Loucy (cell line): ENCODE results near the gene ADGRF3.

ENCODE experiments used
- H2AFZ ChIP-seq: fragments of 200-600 bp; sonication (generic); 2 replicates; pipeline ENCODE4 v1.6.0; 2016; ENCODE audit warnings: antibody characterized with exemption, mild to moderate bottlenecking, low read length, moderate library complexity
- H3F3A ChIP-seq: fragments of 200-600 bp; 2 replicates; pipeline ENCODE4 v1.6.0; 2016; ENCODE audit warnings: antibody characterized with exemption, low read depth, mild to moderate bottlenecking
- H3K27me3 ChIP-seq: fragments of 200-600 bp; sonication (generic); 2 replicates; pipeline ENCODE4 v1.6.1; 2014; ENCODE audit warnings: low read length, mild to moderate bottlenecking; ENCODE audit not compliant: insufficient read depth, poor library complexity, severe bottlenecking
- H3K36me3 ChIP-seq: fragments of 200-600 bp; sonication (generic); 2 replicates; pipeline ENCODE4 v1.6.1; 2016; ENCODE audit warnings: low read length; ENCODE audit not compliant: insufficient read depth
- H3K4me1 ChIP-seq: fragments of 200-600 bp; sonication (generic); 2 replicates; pipeline ENCODE4 v1.5.1; 2014; ENCODE audit warnings: low read length, mild to moderate bottlenecking; ENCODE audit not compliant: insufficient read depth, poor library complexity, severe bottlenecking
- H3K4me2 ChIP-seq: fragments of 200-600 bp; sonication (generic); 2 replicates; pipeline ENCODE4 v1.6.0; 2014; ENCODE audit warnings: antibody characterized with exemption, low read length, low read depth, mild to moderate bottlenecking; ENCODE audit not compliant: poor library complexity, severe bottlenecking
- H3K4me3 ChIP-seq: fragments of 200-600 bp; sonication (generic); 2 replicates; pipeline ENCODE4 v1.5.1; 2014; ENCODE audit warnings: low read length, mild to moderate bottlenecking, mixed read lengths; ENCODE audit not compliant: poor library complexity, severe bottlenecking
- H3K79me2 ChIP-seq: fragments of 200-600 bp; sonication (generic); 2 replicates; pipeline ENCODE4 v1.6.1; 2014; ENCODE audit warnings: low read length; ENCODE audit not compliant: insufficient read depth
- H3K9ac ChIP-seq: fragments of 200-600 bp; sonication (generic); 2 replicates; pipeline ENCODE4 v1.6.0; 2014; ENCODE audit warnings: mild to moderate bottlenecking, low read depth, low read length, moderate library complexity; ENCODE audit not compliant: poor library complexity, severe bottlenecking
- H3K9me2 ChIP-seq: fragments of 200-600 bp; sonication (generic); replicated peaks from 2 replicates; pipeline ENCODE4 v1.6.1; 2016; ENCODE audit warnings: low read depth, low read length, mixed read lengths
- H3K9me3 ChIP-seq: fragments of 200-600 bp; sonication (generic); 2 replicates; pipeline ENCODE4 v1.6.1; 2014; ENCODE audit warnings: mild to moderate bottlenecking, antibody characterized with exemption, low read length, low read depth; ENCODE audit not compliant: insufficient read depth
- H4K20me1 ChIP-seq: fragments of 200-600 bp; sonication (generic); 2 replicates; pipeline ENCODE4 v1.6.0; 2014; ENCODE audit warnings: antibody characterized with exemption, low read length, mild to moderate bottlenecking; ENCODE audit not compliant: insufficient read depth, poor library complexity, severe bottlenecking
- CTCF ChIP-seq: fragments of 200-600 bp; sonication (generic); conservative IDR thresholded peaks from 2 replicates; pipeline ENCODE4 v1.5.1; 2014; ENCODE audit warnings: mild to moderate bottlenecking, antibody characterized with exemption, low read length
- EZH2phosphoT487 ChIP-seq: fragments of 200-600 bp; IDR thresholded peaks from 2 replicates; pipeline ENCODE4 v1.6.1; 2018; ENCODE audit warnings: antibody characterized with exemption, mild to moderate bottlenecking, moderate library complexity, borderline replicate concordance

The ADGRF3 gene

GRCh38 chr2:26366957-26367356 is 20.4 kb upstream of the ADGRF3 start:
- Histone ChIP-seq H3F3A (no peaks in the 10 kb centered on the region), H3K36me3 (peaks cover 55% of the 10 kb centered on the region), H3K9ac (no peak overlapping the region), H3K9me2 (no peaks in the 10 kb centered on the region), H2AFZ (no peak overlapping the region), H3K4me1 (peaks cover 5% of the 10 kb centered on the region), H3K9me3 (no peaks in the 10 kb centered on the region), H4K20me1 (peaks cover 21% of the 10 kb centered on the region), H3K27me3 (no peaks in the 10 kb centered on the region), H3K79me2 (peaks cover 35% of the 10 kb centered on the region), H3K4me3 (no peak overlapping the region), H3K4me2 (no peak overlapping the region)
- TF ChIP-seq EZH2phosphoT487 (no peak), CTCF (no peak)

GRCh38 chr2:26364669-26365068 is 18.1 kb upstream of the ADGRF3 start:
- no peak for TF ChIP-seq EZH2phosphoT487
- TF ChIP-seq CTCF: no peak
- Histone ChIP-seq H3K9me3 (no peaks in the 10 kb centered on the region), H2AFZ (no peak overlapping the region), H3K36me3 (peaks cover 51% of the 10 kb centered on the region), H4K20me1 (peaks cover 27% of the 10 kb centered on the region), H3K4me3 (no peak overlapping the region), H3K9ac (no peak overlapping the region), H3K79me2 (peaks cover 57% of the 10 kb centered on the region), H3K9me2 (no peaks in the 10 kb centered on the region), H3F3A (no peaks in the 10 kb centered on the region), H3K4me1 (peaks cover 9% of the 10 kb centered on the region), H3K27me3 (no peaks in the 10 kb centered on the region), H3K4me2 (no peak overlapping the region)

GRCh38 chr2:26363958-26364357 is 17.4 kb upstream of the ADGRF3 start:
- Histone ChIP-seq H3K36me3 (peaks cover 44% of the 10 kb centered on the region; the same call in 1 of the 2 replicates), H3K4me3 (no peak overlapping the region)

More at GRCh38 chr2:26363958-26364357, 17.4 kb upstream of the ADGRF3 start:
- H3F3A ChIP-seq: no peaks in the 10 kb centered on the region
- no peaks in the 10 kb centered on the region for H3K27me3 ChIP-seq
- no peak overlapping the region for H2AFZ ChIP-seq
- H3K9me3 ChIP-seq: no peaks in the 10 kb centered on the region
- H3K9ac ChIP-seq: no peak overlapping the region
- H4K20me1 ChIP-seq: peaks cover 30% of the 10 kb centered on the region
- peaks cover 65% of the 10 kb centered on the region for H3K79me2 ChIP-seq
- no peaks in the 10 kb centered on the region for H3K9me2 ChIP-seq
- no peak overlapping the region for H3K4me2 ChIP-seq
- TF ChIP-seq EZH2phosphoT487: no peak
- TF ChIP-seq CTCF: no peak
- H3K4me1 ChIP-seq: peaks cover 12% of the 10 kb centered on the region
